GM19193 (cell line): ENCODE measurements around the gene SAC3D1.
A peak's percentile ranks its signal among the peaks of the same experiment; 100 is the strongest.

Experiments used
- POLR2A ChIP-seq: IDR thresholded peaks from 4 replicates; pipeline ENCODE4 v1.6.1; 2011; ENCODE audit not compliant: insufficient read depth, insufficient read length; ENCODE audit errors: extremely low read depth

Gene SAC3D1

GRCh38 chr11:65040847-65041622, at the start of gene SAC3D1:
SAC3D1 (plus strand) TSS chr11:65041210; CDS start chr11:65041293, 83 bp downstream.
- peak; percentile 67 for TF ChIP-seq POLR2A

DNA sequence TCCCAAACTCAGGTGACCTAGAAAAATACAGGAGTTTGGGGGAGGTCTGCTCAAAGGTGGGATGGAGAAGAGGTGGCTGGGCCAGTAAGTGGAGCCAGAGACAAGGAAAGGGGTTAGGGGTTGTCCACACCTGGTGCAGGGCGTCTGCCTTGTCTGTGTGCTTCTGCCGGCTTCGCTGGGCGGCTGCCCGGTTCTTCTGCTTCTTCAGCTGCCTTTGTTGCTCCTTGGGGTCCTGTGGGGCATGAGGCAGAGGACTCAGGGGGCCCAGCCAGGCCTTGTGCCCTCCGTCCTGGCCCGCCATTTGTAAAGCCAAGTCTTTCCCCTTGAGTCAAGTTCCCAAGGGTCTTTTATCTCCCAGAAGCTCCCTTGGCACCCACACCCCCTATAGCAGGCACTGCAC, 46.7 kb upstream of the SAC3D1 start:
- no peak for TF ChIP-seq POLR2A

GRCh38 chr11:64996327-64996709, 44.7 kb upstream of the SAC3D1 start:
- no peak for TF ChIP-seq POLR2A

DNA sequence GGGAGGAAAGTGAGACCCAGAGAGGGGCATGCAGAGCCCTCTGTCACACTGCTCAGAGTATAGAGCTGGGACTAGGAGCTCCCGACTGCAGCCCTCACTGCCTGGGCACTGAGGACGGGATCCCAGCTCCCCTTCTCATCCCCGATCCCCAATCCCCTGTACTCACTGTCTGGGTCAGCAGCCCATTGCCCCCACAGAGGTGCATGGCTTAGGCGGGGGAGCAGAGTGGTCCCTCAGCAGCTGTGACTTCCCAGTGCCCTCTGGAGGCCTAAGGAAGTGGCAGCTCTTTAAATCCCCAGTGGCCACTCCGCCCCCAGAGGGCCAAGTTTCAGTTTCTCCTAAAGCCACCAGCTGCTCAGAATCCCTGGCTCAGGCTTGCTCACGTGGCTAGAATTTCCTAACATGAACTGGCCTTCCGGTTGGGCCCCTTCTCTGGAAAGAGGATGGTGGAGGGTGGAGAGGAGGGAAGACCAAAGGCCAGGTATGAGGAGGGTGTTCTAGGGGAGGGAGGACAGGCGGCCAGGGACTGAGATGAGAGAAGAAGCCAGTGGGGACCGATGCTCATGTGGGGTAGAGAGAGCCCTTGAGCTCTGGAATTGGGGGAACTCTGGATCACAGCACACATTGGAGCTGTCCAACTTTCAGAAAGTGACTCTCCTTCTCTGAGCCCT, 44.2 kb upstream of the SAC3D1 start, which contains the start of gene BATF2:
TSS of gene BATF2 (minus strand) at position 262 of the 671 bp plus-strand sequence. CDS start at position 205, 57 bp downstream.
- TF ChIP-seq POLR2A = peak; percentile 28

GRCh38 chr11:64998141-64998540, 42.9 kb upstream of the SAC3D1 start:
- no peak for TF ChIP-seq POLR2A

GRCh38 chr11:64998690-64999431, 42.1 kb upstream of the SAC3D1 start:
- no peak for TF ChIP-seq POLR2A

DNA sequence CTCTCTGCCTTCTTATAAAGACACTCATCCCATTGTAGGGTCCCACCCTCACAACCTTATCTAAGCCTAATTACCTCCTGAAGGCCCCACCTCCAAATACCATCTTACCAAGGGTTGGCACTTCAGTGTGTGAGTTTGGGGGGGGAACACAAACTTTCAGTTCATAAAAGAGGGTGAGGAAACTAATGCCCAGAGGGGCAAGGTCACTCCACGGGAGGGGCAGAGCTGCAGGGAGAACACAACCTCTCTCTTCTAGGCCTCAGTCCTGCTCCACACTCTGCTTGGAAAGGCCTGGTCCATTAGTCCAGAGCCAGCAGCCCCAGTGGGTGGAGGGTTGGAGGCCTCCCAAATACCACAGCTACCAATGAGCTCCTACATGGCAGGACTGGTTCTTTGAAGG, 41.5 kb upstream of the SAC3D1 start:
- no peak for TF ChIP-seq POLR2A

DNA sequence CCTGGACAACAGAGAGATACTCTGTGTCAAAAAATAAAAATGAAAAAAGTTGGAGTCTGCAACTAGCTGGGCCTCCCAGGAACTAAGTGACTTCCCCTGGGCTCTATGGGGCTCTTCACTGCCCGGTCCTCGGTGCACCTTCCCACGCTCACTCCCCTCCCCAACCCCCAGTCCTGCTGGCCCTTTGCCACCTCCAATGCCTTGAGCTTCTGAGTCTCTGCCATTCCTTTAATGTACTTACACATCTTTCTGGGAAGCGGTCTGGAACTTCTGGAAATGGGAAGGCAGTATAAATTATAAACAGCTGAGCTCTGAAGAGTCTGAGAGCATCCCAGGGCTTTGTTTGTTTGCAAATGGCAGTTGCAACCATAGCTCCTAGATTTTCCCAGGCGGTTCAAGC, 38.3 kb upstream of the SAC3D1 start:
- no peak for TF ChIP-seq POLR2A

DNA sequence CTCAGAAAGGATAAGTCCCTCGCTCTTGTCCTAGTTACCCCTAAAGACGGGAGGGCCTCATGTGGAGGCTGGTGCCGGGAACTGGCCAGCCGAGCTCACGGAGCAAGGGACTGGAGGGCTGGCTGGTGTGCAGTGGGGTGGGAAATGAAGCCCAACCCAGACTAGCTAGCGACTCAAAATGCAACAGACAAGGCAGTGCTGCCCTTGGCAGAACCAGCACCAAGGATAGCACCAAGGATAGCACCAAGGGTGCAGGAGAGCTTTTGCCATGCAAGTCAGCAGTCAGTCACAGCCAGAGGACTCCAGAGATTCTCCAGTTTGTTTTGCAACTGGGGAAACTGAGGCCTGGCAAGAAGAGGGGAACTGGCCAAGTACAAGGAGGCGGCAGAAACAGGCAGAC, 37.7 kb upstream of the SAC3D1 start:
- TF ChIP-seq POLR2A = no peak

- no peak for TF ChIP-seq POLR2A
Observed at GRCh38 chr11:65008016-65008415, 33.0 kb upstream of the SAC3D1 start.

DNA sequence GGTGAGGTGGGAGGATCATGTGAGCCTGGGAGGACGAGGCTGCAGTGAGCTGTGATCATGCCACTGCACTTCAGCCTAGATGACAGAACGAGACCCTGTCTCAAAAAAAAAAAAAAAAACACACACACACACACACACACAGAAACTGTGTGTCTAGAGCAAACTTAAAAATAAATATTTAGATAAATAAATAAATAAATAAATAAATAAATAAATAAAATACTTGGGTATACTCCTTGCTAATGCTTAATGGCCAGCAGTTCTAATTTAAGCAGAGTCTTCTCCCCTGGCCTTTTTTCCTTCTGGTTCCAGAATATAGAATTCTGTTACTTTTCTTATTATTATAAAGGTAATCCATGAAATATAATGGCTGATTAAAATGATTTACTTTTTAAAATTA, 32.1 kb upstream of the SAC3D1 start:
- TF ChIP-seq POLR2A = no peak

DNA sequence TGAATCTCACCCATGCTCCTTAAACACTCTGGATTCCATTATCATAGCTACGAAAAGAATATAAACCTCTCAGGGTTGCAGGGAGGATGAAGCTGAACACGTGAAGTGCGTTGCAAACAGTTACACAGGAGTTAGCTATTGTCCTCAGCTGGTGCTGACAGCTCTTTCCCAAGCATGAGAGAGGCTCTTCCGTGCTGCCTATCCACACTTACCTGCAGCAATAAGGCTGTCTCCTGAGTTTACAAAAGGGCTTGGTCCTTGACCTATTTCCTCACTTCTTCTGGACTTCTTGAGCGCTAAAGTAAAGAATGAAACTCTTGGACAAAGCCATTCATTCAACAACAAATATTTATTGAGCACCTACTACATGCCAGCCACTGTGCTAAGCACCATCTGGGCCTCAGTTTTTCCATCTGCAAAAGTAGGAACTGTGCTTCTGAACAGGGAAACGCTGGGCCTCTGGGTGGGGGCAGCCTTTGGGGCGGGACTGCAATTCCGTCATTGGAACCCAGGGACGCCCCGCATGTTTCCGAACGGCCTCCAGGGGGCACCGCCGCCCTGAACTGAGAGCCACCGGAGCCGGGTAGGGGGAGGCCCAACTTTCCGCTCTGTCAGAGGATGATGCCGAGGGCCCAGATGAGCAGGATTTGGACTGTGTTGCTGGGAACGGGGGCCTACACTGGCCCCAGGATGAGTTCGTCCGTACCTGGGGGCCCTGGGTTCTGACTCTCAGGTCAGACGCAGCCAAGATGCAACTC, 27.7 kb upstream of the SAC3D1 start:
- TF ChIP-seq POLR2A = no peak

GRCh38 chr11:65013888-65014725, 26.9 kb upstream of the SAC3D1 start, which contains the start of gene ARL2:
ARL2 (plus strand) TSS chr11:65014160; CDS start chr11:65014208, 48 bp downstream.
- peak; percentile 62 for TF ChIP-seq POLR2A

- TF ChIP-seq POLR2A = no peak
Observed at GRCh38 chr11:65014726-65015227, 26.2 kb upstream of the SAC3D1 start.

- no peak for TF ChIP-seq POLR2A
Observed at GRCh38 chr11:65016705-65017104, 24.3 kb upstream of the SAC3D1 start.
